DOHH2 (cell line): Measurements from ENCODE around the gene FEM1B.

Source experiments
- CTCF ChIP-seq: fragments of 200-600 bp; sonication (generic); IDR thresholded peaks from one replicate; pipeline ENCODE4 v1.5.1; 2014; ENCODE audit warnings: antibody characterized with exemption, mild to moderate bottlenecking, low read depth, low read length; ENCODE audit not compliant: poor library complexity, severe bottlenecking
- EZH2phosphoT487 ChIP-seq: fragments of 200-600 bp; sonication (generic); IDR thresholded peaks from 2 replicates; pipeline ENCODE4 v1.6.1; 2017; ENCODE audit warnings: borderline replicate concordance, mild to moderate bottlenecking, antibody characterized with exemption, low read length, moderate library complexity, mixed read lengths

- no peak for TF ChIP-seq CTCF
- no peak for TF ChIP-seq EZH2phosphoT487
Measured at GRCh38 chr15:68261980-68262379, 15.6 kb upstream of the FEM1B start.
